Measurements from ENCODE around the gene INSL3.

- no peak for TF ChIP-seq EZH2 (IDR thresholded peaks at IDR 0.05; ENCODE audit: low read length, missing control alignments)
- TF ChIP-seq CTCF (conservative IDR thresholded peaks at IDR 0.05 in 1 of 2, IDR thresholded peaks at IDR 0.05 in 1 of 2; ENCODE audit: low read depth in 1 of 2, low read length in 2 of 2) = no peak
These were observed 44.3 kb upstream of the INSL3 start for GRCh38 chr19:17865364-17866311.
